Heart right ventricle (tissue), 16 donors: ENCODE measurements around the gene VIT. TPM values are rescaled to one million over a fixed set of nuclear protein-coding genes. Genes with fewer than 3 reads are reported as not detected.
"Not testable (repeated sequence)": the region's sequence is repeated elsewhere in the genome, so short reads cannot be mapped to it uniquely, and the experiment has no call there.

ENCODE experiments used
- ATAC-seq, 8 donors: fragments of 200-7000 bp; cut with Tn5 transposase; one replicate each; pipeline ENCODE4 v1.9.1; 2020; ENCODE audit warnings: mild to moderate bottlenecking in 8 of 8, moderate library complexity in 8 of 8, moderate number of reproducible peaks in 1 of 8
- DNase-seq, 2 donors: peaks; one replicate each; pipeline ENCODE4 v3.0.0-alpha.2; 2020
- H3K27ac ChIP-seq, 10 donors: fragments of 200-600 bp; sonication (generic) in 2 of 10; one replicate each; pipeline versions ENCODE4 v1.5.0 to v1.8.0; 2020 to 2022; ENCODE audit warnings: mild to moderate bottlenecking in 3 of 10
- H3K27me3 ChIP-seq, 7 donors: fragments of 200-600 bp; one replicate each; pipeline ENCODE4 v1.8.0; 2021 to 2022; ENCODE audit warnings: mild to moderate bottlenecking in 2 of 7
- H3K36me3 ChIP-seq, 9 donors: fragments of 200-600 bp; sonication (generic) in 1 of 9; one replicate each; pipeline versions ENCODE4 v1.5.0 to v1.8.0; 2020 to 2022; ENCODE audit warnings: mild to moderate bottlenecking in 2 of 9
- H3K4me1 ChIP-seq, 9 donors: fragments of 200-600 bp; sonication (generic) in 1 of 9; one replicate each; pipeline versions ENCODE4 v1.5.0 to v1.8.0; 2020 to 2022; ENCODE audit warnings: mild to moderate bottlenecking in 4 of 9
- H3K4me3 ChIP-seq, 10 donors: fragments of 200-600 bp; sonication (generic) in 2 of 10; one replicate each; pipeline versions ENCODE4 v1.5.0 to v1.8.0; 2020 to 2022; ENCODE audit warnings: mild to moderate bottlenecking in 7 of 10, moderate library complexity in 2 of 10
- H3K9me3 ChIP-seq, 11 donors: fragments of 200-600 bp in 10 of 11; sonication (generic) in 2 of 11; one replicate each; pipeline versions ENCODE4 v1.5.0 to v1.8.0; 2013 to 2022; ENCODE audit warnings: mild to moderate bottlenecking in 2 of 11, control low read depth in 1 of 11, moderate library complexity in 1 of 11
- CTCF ChIP-seq, 9 donors: fragments of 200-600 bp; sonication (generic) in 2 of 9; IDR thresholded peaks; one replicate each; pipeline versions ENCODE4 v1.5.0 to v1.8.0; 2021 to 2022; ENCODE audit warnings: antibody characterized with exemption in 9 of 9, mild to moderate bottlenecking in 5 of 9, moderate library complexity in 1 of 9
- WGBS, 2 donors: extraction: QIAGEN DNeasy Blood & Tissue Kit; methylation state at CpG; one replicate each; pipeline ENCODE4 v1.1.7; 2013; ENCODE audit warnings: inconsistent platforms in 1 of 2; 5-methylcytosine and 5-hydroxymethylcytosine counted together
- intact Hi-C, 10 donors: fragments of 100-400 bp; cut with DNase I; formaldehyde crosslinking; loops; one replicate each; pipeline versions ENCODE4 v1.11.1 to v1.14.2; 2022
- polyA plus RNA-seq, 2 donors: library from polyadenylated mRNA; stranded (reverse); fragments of 200-250 nt; gene quantifications; one replicate each; pipeline ENCODE4 v1.2.3, GENCODE V29; 2013
- total RNA-seq, 10 donors: library from RNA; stranded (reverse); fragmentation: NEBNext Ultra II Directional in 3 of 10; extraction: Animal tissue kit (Norgen Biotek cat#: 25700) in 3 of 10; gene quantifications; one replicate each; pipeline versions ENCODE4 v1.2.1 to v1.2.4, GENCODE V29; 2021 to 2023
- donor health status: Arrhythmogenic right ventricular cardiomyopathy.
- donor health status: ischemic (EF 13 %, LVEDD 7.1; RV severe dilation, severe dysfunction).
- donor health status: healthy with polysubstance abuse.
- donor health status: DM: no; HTN: yes; CAD: no.
- donor health status: DM: no; HTN: no; CAD: no.
- donor health status: ischemic (EF 25% LVEDD 6.9; RV normal size, moderate dysfunction).
- donor health status: ischemic (EF 25% LVEDD 5.7; RV mildly dilated, moderate dysfunction).
- donor health status: healthy.
- donor health status: DM: yes; HTN: yes; CAD: no.
- donor health status: Ischemic cardiomyopathy.
- donor health status: ischemic (EF 35%, LVEDD 5.7; RV mildly dilated, moderate dysfunction).
- donor health status: nonischemic (EF 11% LVEDD 7.7; RV severe dilation, severe dysfunction).
- donor health status: DM: yes; HTN: yes; CAD: no.
- donor health status: PGD.
- donor health status: ischemic (EF 29% LVEDD 5.4; RV normal size, mild dysfunction).
- donor health status: nonischemic (EF 23%, LVEDD 6.1; RV moderate dilation, normal function).

VIT gene
- total and polyA plus RNA-seq, 12 donors, result 1.2 to 23.6 (median 4.7) TPM

- H3K27me3 ChIP-seq, result no peaks in the 10 kb centered on the region
- 88 to 97% methylated on average over 4 of the region's 4 CpGs for WGBS, 2 donors
- intact Hi-C loops, result no loop called here
Measured at GRCh38 chr2:36819095-36819711, 122.7 kb downstream of the VIT start.

GRCh38 chr2:36820942-36821605 is 124.6 kb downstream of the VIT start:
- 84 to 95% methylated on average over 7 of the region's 7 CpGs for WGBS, 2 donors
- no peak overlapping the region for H3K4me3 ChIP-seq
- H3K4me1 ChIP-seq, result no peaks in the 10 kb centered on the region
- H3K9me3 ChIP-seq, result no peaks in the 10 kb centered on the region
- H3K36me3 ChIP-seq, result no peaks in the 10 kb centered on the region
- no peak for TF ChIP-seq CTCF (IDR thresholded peaks at IDR 0.05)
- peaks cover 0 to 3% (median 0%) of the 10 kb centered on the region in 7 donors for H3K27me3 ChIP-seq
- ATAC-seq (no peak), DNase-seq (no peak)
- no peak overlapping the region for H3K27ac ChIP-seq
- intact Hi-C loops, result no loop called here

More at GRCh38 chr2:36819095-36819711, 122.7 kb downstream of the VIT start:
- Histone ChIP-seq H3K27ac (no peak overlapping the region), H3K4me3 (no peak overlapping the region), H3K9me3 (no peaks in the 10 kb centered on the region), H3K4me1 (no peaks in the 10 kb centered on the region), H3K36me3 (peaks cover 0 to 3% (median 0%) of the 10 kb centered on the region in 9 donors)
- DNase-seq (no peak), ATAC-seq (no peak)
- TF ChIP-seq CTCF (IDR thresholded peaks at IDR 0.05), result no peak

GRCh38 chr2:36823862-36824261 is 127.4 kb downstream of the VIT start:
- intact Hi-C loops, result no loop called here
- Histone ChIP-seq H3K4me1 (no peaks in the 10 kb centered on the region), H3K27me3 (peaks cover 0 to 3% (median 0%) of the 10 kb centered on the region in 7 donors), H3K9me3 (no peaks in the 10 kb centered on the region), H3K27ac (no peak overlapping the region), H3K4me3 (no peak overlapping the region), H3K36me3 (no peaks in the 10 kb centered on the region)
- TF ChIP-seq CTCF (IDR thresholded peaks at IDR 0.05), result no peak
- WGBS, 2 donors, result 90 to 92% methylated on average over 10 of the region's 10 CpGs
- DNase-seq, result no peak
- ATAC-seq, result no peak

- DNase-seq, result no peak
- no peaks in the 10 kb centered on the region for H3K36me3 ChIP-seq
- WGBS, 2 donors, result 78 to 80% methylated on average over 7 of the region's 7 CpGs
- no peak for TF ChIP-seq CTCF (IDR thresholded peaks at IDR 0.05)
- no peaks in the 10 kb centered on the region for H3K4me1 ChIP-seq
- intact Hi-C loops, result no loop called here
- no peaks in the 10 kb centered on the region for H3K9me3 ChIP-seq
- H3K27me3 ChIP-seq, result peaks cover 0 to 3% (median 0%) of the 10 kb centered on the region in 7 donors
- H3K4me3 ChIP-seq, result no peak overlapping the region
- ATAC-seq, result no peak
- H3K27ac ChIP-seq, result no peak overlapping the region
Measured at GRCh38 chr2:36824273-36824672, 127.8 kb downstream of the VIT start.

DNA sequence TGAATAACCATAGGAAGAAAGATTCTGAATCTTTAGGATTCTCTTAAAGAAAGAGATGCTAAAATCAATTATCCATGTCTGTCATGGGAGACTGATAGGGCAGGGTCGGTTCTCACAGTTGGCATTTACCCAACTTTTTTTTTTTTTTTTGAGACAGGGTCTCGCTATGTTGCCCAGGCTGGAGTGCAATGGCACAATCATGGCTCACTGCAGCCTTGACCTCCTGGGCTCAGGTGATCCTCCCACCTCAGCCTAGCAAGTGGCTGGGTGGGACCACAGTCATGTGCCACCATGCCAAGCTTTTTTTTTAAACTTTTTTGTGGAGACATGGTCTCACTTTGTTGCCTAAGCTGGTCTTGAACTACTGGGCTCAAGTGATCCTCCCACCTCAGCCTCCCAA is 128.2 kb downstream of the VIT start:
- WGBS, 2 donors, result 72 to 77% methylated on average over 2 of the region's 2 CpGs
- ATAC-seq, H3K36me3 ChIP-seq, H3K9me3 ChIP-seq, intact Hi-C loops, H3K4me1 ChIP-seq, DNase-seq, H3K27ac ChIP-seq, H3K27me3 ChIP-seq, H3K4me3 ChIP-seq: not testable (repeated sequence)
